ENCODE measurements around the gene LIN37. TPM values are rescaled to one million over a fixed set of nuclear protein-coding genes. Genes with fewer than 3 reads are reported as not detected.
A peak's percentile ranks its signal among the peaks of the same experiment; 100 is the strongest.

Gene LIN37
- total and polyA plus RNA-seq, 2 of the 13 experiments (the other 11 are each of a cell fraction or from before 2014, with no cell fraction given), result 6.3 to 8.7 TPM

GRCh38 chr19:35716801-35717664 is 31.3 kb upstream of the LIN37 start (continued):
- TF ChIP-seq ISL2 (CRISPR knock-in tag; IDR thresholded peaks at IDR 0.05) (peak; percentile 48; the same call in 1 of the 2 replicates), ZNF335 (CRISPR knock-in tag; IDR thresholded peaks at IDR 0.05) (peak; percentile 96), ZFP82 (CRISPR knock-in tag; IDR thresholded peaks at IDR 0.05; ENCODE audit: borderline replicate concordance) (peak; percentile 39; the same call in 1 of the 2 replicates), JARID2 (CRISPR knock-in tag; IDR thresholded peaks at IDR 0.05; ENCODE audit: insufficient replicate concordance) (no peak), ZNF138 (CRISPR knock-in tag; IDR thresholded peaks at IDR 0.05; ENCODE audit: low read depth) (0 out of 2 replicates have a peak, but pooled peaks have one; percentile 11), SOX6 (IDR thresholded peaks at IDR 0.05) (no peak), SOX6 (CRISPR knock-in tag; IDR thresholded peaks at IDR 0.05) (peak; percentile 58), FOXC1 (CRISPR knock-in tag; IDR thresholded peaks at IDR 0.05; ENCODE audit: borderline replicate concordance) (no peak; the same call in 1 of the 2 replicates), RBM39 (IDR thresholded peaks at IDR 0.05; ENCODE audit: low read depth, low read length, poor library complexity, severe bottlenecking) (no peak), NFIB (CRISPR knock-in tag; IDR thresholded peaks at IDR 0.05; ENCODE audit: borderline replicate concordance) (no peak), MAZ (IDR thresholded peaks at IDR 0.05; ENCODE audit: borderline replicate concordance, low read depth, low read length) (peak; percentile 63; the same call in 1 of the 2 replicates), MAZ (CRISPR knock-in tag; IDR thresholded peaks at IDR 0.05; ENCODE audit: low read depth) (peak; percentile 16; the same call in 1 of the 2 replicates), POGZ (CRISPR knock-in tag; IDR thresholded peaks at IDR 0.05) (peak; percentile 52; the same call in 1 of the 2 replicates), ZNF3 (CRISPR knock-in tag; IDR thresholded peaks at IDR 0.05) (no peak), IRF2 (CRISPR knock-in tag; IDR thresholded peaks at IDR 0.05) (peak; percentile 71), ATM (IDR thresholded peaks at IDR 0.05; ENCODE audit: borderline replicate concordance) (no peak), PBX3 (CRISPR knock-in tag; IDR thresholded peaks at IDR 0.05; ENCODE audit: borderline replicate concordance) (no peak), SP2 (CRISPR knock-in tag; IDR thresholded peaks at IDR 0.05) (peak; percentile 48; the same call in 1 of the 2 replicates), CREB1 (IDR thresholded peaks at IDR 0.05) (no peak), CREB1 (CRISPR knock-in tag; IDR thresholded peaks at IDR 0.05) (peak; percentile 92), FOXA1 (IDR thresholded peaks at IDR 0.05) (no peak), FOXA1 (CRISPR knock-in tag; IDR thresholded peaks at IDR 0.05) (no peak), ZNF556 (CRISPR knock-in tag; IDR thresholded peaks at IDR 0.05; ENCODE audit: borderline replicate concordance) (no peak), DNMT3B (CRISPR knock-in tag; conservative IDR thresholded peaks at IDR 0.05) (no peak), LCORL (IDR thresholded peaks at IDR 0.05) (no peak), LCORL (CRISPR knock-in tag; IDR thresholded peaks at IDR 0.05) (peak; percentile 35; the same call in 1 of the 2 replicates), ZNF430 (CRISPR knock-in tag; IDR thresholded peaks at IDR 0.05) (peak; percentile 35), ZNF749 (CRISPR knock-in tag; IDR thresholded peaks at IDR 0.05; ENCODE audit: borderline replicate concordance) (0 out of 2 replicates have a peak, but pooled peaks have one; percentile 65), ZNF530 (CRISPR knock-in tag; IDR thresholded peaks at IDR 0.05; ENCODE audit: low read depth) (no peak), ZNF768 (CRISPR knock-in tag; IDR thresholded peaks at IDR 0.05) (peak; percentile 19; the same call in 1 of the 2 replicates)
- TF ChIP-seq, protein P1, sequence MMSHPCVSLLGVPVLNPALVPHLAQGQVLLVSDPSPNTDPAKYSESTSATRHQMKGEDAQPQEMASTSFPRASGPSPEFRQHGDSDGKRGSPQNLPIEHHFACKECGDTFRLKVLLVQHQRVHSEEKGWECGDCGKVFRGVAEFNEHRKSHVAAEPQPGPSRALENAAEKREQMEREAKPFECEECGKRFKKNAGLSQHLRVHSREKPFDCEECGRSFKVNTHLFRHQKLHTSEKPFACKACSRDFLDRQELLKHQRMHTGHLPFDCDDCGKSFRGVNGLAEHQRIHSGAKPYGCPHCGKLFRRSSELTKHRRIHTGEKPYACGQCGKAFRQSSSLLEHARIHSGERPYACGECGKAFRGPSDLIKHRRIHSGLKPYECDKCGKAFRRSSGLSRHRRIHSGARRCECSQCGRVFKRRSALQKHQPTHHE (CRISPR knock-in tag; IDR thresholded peaks at IDR 0.05; ENCODE audit: borderline replicate concordance), result peak; percentile 76; the same call in 1 of the 2 replicates
